OCI-M1 (cell line): ENCODE results near the gene CTBP1.

Source experiments
- DNase-seq: peaks from one replicate; lab custom pipeline; 2025; lab: John Stamatoyannopoulos, UW

Gene CTBP1

DNA sequence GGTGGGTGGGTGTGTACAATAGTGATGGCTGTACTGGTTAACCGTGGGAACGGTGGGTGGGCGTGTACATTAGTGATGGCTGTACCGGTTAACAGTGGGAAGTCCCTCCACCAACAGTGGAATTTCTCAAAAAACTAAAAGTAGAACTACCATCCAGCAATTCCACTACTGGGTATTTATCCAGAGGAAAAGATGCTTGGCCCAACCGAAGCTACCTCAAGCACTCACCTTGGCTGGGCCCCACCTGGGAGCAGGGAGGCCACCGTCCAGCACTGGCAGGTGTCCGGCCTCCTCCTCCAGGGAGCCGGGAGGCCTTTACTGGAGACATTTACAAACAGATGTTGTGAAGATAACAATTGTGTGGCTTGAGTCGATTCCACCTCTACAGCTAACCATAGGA lies 34.8 kb upstream of the CTBP1 start:
- DNase-seq: no peak

DNA sequence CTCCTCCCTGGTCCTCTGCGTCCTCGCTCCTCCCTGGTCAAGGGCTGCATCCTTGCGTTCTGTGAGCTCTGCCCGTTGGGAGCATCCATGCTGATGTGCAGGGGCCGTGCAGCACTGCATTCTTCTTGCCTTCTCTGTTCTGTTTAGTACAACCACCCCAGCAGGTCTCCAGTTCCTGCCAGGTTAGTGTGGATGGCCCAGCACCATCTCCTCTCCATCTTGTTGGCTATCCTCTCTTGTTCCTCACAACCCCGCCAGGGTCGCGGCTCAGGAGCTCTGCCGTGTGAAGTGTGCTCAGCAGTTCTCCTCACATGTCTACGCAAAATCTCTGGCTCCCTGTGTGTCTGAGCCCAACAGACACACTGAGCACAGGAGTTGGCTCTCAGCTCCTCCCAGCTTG lies 30.3 kb upstream of the CTBP1 start:
- DNase-seq: no peak

DNA sequence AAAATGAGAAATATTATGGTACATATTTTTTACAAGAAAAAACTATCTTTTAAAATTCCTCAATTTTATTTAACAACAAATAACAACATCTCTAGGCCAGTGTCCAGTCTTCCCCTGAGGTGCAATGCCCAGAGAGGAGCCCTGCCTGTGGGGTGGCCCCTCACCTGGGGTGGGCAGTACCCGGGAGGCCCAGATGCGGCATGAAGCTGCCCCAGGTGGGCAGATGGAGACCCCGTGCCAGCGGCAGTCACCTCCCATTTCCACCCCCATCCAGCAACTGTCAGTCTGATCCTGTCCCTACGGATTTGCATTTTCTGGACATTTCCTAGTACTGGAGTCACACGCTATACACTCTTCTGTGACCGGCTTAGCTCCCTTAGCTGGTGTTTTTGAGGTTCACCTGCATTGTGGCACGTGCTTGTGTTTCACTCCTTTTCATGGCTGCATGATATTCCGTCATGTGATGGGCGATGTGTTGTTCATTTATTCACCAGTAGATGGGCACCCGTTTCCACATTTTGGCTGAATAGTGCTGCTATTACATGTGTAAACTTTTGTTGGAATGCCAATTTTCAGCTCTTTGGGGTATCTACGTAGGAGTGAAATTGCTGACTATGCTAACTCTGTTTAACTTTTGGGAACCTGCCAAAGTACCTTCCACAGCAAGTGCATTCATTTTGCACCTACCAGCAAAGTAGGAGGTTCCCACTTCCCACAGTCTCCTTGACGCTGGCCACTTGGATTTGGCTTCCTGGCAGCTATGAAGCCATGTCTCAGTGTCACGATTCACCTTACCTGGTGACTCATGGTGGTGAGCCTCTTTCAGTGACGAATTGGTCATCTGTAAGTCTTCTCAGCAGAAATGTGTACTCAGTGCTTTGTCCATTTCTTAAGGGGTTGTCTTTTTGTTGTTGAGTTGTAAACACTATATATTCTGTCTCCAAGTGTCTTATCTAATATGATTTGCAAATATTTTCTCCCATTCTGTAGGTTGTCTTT lies 29.0 kb upstream of the CTBP1 start:
- DNase-seq: no peak

DNA sequence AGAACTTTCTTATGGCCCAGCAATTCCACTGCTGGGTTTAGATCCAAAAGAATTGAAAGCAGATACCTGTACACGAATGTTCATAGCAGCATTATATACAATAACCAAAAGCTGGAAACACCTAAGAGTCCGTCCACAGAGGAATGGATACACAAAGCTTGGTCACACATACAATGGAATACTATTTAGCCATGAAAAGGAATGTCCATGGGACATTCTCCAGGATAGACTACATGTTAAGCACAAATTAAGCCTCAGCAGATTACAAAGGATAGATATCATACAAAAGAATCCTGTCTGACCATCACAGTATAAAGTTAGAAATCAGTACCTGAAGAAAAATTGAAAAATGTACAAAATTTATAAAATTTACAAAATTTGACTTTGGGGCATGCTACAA lies 28.1 kb upstream of the CTBP1 start:
- no peak for DNase-seq

DNA sequence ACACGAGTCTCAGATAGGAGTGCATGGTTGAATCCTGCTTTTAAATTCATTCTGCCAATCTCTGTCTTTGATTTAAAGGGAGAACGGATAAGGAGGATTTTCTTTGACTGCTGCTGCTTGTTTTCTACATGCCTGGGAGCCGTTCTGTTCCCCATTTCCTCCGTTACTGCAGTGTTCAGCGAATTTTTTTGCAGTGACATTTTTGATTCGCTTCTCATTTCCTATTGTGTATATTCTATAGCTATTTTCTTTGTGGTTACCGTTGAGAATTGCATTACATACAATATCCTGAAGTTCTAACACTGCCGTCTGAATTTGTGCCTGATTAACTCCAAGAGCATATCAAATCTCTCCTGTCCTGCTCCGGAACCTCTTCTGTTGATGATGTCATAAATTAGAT lies 25.9 kb upstream of the CTBP1 start:
- no peak for DNase-seq

DNA sequence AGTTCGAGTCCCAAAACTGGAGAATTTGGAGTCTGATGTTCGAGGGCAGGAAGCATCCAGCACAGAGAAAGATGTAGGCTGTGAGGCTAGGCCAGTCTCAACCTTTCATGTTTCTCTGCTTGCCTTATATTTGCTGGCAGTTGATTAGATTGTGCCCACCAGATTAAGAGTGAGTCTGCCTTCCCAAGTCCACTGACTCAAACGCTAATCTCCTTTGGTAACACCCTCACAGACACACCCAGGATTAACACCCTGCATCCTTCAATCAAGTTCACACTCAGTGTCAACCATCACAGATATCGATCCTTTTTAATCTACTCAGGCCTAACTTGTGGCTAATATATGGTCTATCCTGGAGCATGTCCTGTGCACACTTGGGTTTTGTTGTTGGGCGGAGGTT lies 22.8 kb upstream of the CTBP1 start:
- no peak for DNase-seq

DNA sequence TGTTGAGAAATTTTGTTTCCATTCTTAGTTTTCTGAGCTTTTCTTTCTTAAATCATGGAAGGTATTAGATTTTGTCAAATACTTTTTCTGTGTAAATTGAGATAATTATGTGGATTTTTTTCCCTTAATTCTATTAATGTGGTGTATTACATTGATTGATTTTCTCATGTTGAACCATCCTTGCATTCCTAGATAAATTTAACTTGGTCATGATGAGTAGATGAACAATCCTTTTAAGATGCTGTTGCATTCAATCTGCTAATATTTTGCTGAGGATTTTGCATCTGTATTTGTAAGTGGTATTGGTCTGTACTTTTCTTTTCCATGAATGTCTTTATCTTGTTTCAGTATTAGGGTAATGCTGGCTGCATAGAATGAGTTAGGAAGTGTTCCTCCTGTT lies 20.3 kb upstream of the CTBP1 start:
- no peak for DNase-seq

DNA sequence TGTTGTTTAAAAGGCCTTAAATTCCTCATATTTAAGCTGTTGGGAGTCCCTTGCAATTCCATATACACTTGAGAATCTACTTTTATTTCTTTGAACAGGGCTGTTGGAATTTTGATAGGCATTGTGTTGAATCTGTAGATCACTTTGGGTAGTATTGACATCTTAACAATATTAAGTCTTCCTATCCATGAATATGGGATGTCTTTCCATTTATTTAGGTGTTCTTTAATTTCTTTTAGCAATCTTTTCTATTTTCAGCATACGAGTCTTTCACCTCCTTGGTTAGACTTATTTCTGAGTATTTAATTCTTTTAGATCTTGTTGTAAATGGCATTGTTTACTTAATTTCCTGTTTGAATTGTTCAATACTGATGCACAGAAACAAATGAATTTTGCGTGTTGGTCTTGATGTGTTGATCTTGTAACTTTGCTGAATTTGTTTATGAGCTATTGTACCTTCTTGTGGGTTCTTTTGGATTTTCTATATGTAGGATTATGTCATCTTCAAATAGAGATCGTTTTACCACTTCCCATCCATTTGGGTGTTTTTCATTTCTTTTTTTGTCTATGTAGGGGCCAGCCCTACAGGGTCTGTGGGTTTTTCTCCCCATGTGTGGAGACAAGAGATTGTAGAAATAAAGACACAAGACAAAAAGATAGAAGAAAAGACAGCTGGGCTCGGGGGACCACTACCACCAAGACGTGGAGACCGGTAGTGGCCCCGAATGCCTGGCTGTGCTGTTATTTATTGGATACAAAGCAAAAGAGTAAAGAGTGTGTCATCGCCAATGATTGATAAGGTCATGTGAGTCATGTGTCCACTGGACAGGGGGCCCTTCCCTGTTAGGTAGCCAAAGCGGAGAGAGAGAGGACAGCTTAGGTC lies 18.2 kb upstream of the CTBP1 start:
- no peak for DNase-seq

DNA sequence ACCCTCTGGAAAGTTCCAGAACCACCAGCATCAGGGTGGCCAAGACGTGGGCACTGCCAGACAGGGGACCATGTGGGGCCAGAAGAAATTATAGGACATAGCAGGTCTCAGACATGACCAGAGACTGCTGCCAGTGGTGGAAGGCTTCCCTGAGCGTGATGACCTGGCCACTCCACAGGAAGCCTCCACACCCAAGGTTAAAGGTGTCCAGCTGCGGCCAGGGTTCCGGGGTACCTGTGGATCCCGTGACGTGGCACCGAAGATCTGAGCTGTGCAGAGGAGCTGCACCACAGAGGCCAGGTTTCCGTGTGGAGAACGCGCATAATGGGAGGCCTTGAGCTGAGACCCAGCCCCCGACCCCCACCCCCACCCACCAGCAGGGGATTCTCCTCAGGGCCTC lies 16.4 kb upstream of the CTBP1 start:
- DNase-seq: no peak

DNA sequence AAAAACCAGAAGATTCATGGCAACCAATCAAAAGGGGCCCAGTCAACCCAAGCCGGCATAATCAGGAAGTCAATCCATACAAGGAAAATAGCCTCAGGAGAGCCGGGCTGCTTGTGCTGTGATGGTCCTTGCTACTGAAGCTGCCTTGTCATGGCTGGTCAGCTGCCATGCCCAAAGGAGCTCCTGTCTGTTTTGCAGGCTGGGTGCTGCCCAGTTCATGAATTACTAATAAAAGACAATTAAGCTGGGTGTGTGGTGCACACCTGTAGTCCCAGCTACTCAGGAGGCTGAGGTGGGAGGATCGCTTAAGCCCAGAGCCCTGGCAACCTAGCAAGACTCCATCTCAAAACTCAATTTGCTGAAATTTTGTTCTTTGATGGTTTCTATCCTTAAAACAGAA lies 16.0 kb upstream of the CTBP1 start:
- no peak for DNase-seq

DNA sequence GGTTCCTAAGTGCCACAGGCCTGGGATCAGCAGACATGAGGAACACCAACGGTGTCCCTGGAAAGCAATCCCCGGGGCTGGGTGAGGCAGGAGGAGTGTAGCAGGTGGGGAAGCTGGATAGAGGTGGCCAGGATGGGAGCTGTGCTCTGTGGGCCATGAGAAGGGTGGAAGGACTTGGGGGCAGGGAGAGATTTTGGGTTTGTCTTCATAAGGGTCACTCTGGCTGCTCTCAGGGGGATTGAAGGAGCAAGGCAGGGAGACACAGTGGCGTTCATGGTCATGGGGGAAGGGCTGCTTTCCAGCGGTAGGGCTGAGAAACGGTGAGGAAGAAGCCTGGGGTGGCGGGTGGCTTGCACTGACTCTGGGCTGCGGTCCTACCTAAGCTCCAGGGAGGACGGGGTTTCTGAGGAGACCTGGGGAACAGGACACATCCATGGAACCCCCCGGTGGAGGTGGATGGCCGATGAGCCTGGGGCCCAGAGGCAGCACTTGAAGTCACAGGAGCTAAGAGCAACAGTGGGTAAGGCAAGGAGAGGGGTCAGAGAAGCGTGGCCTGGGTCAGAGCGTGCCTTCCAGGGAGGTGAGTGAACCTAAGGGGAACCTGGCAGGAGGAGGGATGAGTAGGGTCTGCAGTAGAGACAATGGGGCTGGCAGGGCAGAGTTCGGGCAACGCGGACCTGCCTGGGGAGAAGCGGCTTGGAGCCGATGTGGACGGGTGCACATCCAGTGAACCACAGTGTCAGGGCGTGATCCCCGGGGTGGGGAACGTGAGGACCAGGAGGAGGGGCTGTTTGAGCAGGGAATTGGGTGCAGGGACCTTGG lies 12.4 kb upstream of the CTBP1 start:
- DNase-seq: no peak

DNA sequence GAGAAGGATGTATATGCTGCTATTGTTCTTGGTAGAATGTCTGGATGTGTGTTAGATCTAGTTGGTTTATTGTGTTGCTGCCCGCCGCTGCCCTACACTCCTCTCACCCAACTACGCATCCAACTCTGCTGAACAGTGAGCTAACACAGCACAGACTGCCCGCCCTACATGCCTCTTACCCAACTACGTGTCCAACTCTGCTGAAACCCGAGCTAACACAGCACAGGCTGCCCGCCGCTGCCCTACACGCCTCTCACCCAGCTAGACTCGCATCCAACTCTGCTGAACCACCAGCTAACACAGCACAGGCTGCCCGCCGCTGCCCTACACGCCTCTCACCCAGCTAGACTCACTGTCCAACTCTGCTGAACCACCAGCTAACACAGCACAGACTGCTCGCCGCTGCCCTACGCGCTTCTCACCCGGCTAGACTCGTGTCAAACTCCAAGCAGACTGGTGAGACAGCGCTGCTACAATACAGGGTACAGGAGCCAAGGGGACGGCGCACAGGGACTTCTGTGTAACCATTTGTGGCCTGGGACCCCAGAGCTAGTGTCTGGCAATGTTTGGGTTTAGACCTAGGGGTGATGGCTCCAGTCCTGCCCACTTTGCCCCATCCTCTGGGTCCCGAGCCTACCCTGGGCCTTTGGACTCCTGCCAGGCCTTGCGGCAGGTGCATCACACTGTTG lies 11.6 kb upstream of the CTBP1 start:
- no peak for DNase-seq

DNA sequence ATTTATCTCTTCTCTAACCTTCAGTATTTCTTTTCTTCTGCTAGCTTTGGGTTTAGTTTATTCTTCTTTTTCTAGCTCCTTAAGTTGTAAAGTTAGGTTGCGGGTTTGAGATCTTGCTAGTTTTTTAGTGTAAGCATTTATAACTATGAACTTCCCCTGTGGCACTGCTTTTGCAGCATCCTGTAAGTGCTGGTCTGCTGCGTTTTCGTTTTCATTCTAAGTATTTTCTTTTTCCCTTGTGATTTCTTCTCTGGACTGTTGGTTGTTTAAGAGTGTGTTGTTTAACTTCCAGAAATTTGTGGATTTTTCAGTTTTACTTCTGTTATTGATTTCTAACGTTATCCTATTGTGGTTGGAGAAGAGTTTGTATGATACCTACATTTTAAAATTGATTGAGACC lies 11.0 kb upstream of the CTBP1 start:
- DNase-seq: no peak

DNA sequence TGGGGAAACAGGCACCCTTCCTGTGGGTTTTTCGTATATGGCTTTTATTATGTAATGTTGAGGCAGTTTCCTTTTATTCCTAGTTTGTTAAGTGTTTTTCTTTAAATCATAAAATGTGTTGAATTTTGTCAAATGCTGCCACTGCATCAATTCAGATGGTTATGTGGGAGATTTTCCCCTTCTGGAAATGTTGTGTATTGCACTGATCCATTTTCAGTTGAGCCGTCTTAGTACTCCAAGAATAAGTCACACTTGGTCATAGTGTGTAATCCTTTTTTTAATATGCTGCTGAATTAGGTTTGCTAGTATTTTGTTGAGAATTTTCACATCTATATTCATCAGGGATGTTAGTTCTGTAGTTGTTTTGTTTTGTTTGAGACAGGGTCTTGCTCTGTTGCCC lies 9.5 kb upstream of the CTBP1 start:
- DNase-seq: no peak

DNA sequence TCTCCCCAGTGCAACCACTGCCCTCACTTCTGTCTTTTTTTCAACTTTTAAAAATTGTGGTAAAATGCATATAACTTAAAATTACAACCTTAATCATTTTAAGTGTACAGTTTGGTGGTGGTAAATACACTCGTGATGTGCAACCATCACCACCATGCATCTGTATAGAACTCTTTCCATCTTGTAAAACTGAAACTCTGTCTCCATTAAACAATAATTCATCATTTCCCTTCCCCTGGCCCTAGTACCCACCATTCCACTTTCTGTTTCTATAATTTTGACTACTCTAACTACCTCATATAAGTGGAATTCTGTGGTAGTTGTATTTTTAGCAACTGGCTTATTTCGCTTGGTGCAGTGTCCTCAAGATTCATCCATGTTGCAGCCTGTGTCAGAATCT lies 6.8 kb upstream of the CTBP1 start:
- DNase-seq: no peak

DNA sequence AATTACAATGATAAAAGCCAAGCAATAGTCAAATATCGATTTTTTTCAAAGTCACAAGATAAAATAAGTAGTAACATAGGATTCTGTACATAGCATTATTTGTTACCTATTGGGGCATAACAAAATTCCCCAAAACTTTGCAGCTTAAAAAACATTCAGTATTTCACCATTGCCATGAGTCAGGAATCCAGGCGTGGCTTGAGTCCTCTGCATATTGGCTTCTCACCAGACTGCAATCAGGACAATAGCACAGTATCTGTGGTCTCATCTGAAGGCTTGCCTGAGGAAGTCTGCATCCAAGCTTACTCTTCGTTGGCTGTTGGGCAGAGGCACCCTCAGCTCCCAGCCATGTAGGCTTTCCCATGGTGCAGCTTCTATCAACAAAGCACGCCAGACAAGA lies 6.2 kb upstream of the CTBP1 start:
- DNase-seq: no peak

DNA sequence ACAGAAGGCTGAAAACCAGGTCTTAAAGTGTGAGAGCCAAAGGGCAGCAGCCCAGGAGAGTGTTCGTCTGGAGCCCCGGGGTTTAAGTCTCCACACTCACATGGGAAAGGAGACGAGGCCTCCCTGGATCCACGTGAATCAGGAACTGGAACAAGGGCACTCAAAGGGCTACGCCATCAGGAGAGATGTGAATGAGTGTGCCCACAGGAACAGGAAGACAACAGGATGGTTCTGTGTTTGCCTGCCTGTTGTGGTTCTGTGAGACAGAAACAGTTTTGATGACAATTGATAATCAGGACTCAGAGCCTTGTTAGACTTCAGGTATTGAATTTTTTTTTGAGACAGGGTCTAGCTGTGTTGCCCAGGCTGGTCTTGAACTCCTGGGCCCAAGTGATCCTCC lies 4.9 kb upstream of the CTBP1 start:
- DNase-seq: no peak

DNA sequence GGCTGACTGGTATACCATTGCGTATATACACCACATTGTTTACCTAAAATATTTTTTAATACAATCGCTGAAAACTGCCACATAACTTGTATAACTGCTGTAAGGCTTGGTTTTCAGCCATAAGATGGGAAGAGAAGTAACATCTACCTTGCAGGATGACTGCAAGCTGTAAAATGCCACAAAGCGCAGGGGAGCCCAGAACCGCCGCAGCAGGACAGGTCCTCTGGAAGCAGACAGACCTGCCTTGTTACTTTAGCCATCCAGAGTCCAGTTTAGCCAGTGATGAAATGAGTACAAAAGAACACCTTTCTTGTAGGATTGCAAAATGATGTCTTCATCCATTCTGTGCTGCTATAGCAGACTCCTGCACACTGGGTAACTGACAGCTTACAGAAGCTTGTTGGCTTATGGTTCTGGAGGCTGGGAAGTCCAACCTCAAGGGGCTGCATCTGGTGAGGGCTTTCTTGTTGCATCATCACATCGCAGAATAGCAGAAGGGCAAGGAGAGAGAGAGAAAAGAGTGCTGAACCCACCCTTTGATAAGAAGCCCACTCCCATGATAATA lies 4.1 kb upstream of the CTBP1 start:
- DNase-seq: no peak

DNA sequence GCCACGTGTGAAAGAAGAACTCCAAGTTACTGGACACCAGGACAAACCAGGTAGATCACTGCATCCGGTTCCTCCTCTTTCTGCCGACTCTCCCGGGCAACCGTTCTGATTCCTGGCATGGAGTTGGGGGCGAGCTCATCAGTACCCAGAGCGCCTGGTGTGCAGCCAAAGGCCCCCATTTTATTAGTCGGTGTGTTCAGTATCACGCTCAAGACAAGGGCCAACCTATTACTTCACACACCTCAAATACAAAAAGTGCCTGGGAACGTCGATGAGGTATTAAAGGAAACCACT lies 2.8 kb upstream of the CTBP1 start:
- DNase-seq: no peak

DNA sequence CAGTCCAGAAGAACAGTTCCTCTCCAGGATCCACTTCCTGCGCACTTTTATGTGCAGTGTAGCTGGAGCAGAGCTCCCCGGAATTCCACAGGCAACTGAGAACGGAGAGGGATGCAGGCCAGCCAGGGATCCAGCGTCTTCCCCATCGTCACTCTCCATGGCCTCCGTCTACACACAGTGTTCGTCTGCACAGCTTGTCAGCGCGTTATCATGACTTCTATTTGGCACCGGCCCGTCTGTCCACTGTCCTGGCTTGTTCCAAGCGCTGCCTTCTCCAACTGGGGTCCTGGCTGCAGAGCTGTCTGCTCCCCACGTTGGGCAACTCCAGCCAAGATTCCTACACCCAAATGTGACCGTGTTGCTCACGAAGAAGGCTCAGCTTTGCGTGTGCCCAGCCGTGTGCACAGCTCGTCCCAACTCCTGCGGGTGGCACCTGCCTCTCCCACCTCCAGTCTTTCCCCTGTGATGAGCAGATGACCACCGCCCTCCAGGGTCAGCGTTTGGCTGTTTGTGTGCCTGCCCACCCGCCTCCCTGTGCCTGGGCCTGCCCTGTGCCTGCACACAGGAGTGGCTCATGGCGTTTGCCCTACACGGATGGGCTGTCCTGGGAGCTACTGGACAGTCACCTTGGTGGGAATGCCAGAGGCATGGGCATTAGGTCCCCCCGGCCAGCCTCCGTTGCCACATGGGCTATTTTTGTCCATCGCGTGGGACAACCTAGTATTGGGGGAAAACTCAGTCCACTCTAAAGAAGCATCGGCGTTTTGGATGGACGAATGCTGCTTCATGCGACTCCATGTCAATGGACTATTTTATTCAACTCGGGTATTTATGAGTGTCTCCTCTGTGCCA lies 2.2 kb upstream of the CTBP1 start:
- DNase-seq: no peak

DNA sequence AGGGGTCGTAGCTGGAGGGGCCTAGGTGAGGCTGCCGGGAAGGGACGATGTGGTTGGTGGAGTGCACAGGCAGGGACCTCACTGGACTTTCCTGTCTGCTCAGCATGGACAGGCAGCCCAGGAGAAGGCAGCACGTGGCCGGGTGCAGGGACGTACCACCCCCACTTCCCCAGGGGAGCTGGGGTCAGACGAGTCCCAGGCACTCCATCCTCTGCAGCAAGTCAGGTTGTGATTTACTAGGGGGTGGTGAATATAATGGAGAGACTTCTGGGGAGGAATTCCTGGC lies 1.5 kb upstream of the CTBP1 start:
- no peak for DNase-seq
